Stimulated activated CD8-positive, alpha-beta memory T cell treated with anti-CD3 and anti-CD28 coated beads, Interleukin-7, amount 100 ng/mL, for 4 hours (primary cell): Measurements from ENCODE around the gene EPHA10.
"Not testable (repeated sequence)": the region's sequence is repeated elsewhere in the genome, so short reads cannot be mapped to it uniquely, and the experiment has no call there.

Experiments
- DNase-seq, 2 donors: peaks; one replicate each; pipeline ENCODE4 v3.0.0-alpha.2; 2020; ENCODE audit warnings: low read depth in 2 of 2

The EPHA10 gene

GRCh38 chr1:37771440-37771839, 6.5 kb upstream of the EPHA10 start:
- not testable (repeated sequence) for DNase-seq

DNA sequence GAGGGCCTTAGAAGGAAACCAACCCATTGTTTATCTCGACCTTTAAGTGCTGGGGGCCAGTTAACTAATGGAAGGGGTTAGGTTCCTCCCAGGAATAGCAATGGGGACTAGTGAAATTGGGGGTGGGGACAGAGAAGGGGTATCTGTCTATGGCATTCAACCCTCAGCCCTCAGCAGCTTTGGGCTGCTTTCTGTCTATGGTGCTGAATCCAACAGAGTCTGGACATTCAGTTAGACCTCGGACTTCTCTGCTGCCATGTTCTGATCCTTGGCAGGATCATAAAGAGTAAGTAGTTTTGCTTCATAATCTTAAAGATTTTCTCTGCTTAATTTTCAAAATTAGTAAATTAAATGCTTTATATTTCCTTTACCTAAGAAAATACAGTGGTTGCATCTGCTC, 2.6 kb upstream of the EPHA10 start:
- no peak for DNase-seq

GRCh38 chr1:37765916-37766664, 1.2 kb upstream of the EPHA10 start:
- DNase-seq, result peak in 1 of 2 donors; percentile 7

- DNase-seq, result no peak
Measured at GRCh38 chr1:37764414-37764825, 500 bp downstream of the EPHA10 start.

DNA sequence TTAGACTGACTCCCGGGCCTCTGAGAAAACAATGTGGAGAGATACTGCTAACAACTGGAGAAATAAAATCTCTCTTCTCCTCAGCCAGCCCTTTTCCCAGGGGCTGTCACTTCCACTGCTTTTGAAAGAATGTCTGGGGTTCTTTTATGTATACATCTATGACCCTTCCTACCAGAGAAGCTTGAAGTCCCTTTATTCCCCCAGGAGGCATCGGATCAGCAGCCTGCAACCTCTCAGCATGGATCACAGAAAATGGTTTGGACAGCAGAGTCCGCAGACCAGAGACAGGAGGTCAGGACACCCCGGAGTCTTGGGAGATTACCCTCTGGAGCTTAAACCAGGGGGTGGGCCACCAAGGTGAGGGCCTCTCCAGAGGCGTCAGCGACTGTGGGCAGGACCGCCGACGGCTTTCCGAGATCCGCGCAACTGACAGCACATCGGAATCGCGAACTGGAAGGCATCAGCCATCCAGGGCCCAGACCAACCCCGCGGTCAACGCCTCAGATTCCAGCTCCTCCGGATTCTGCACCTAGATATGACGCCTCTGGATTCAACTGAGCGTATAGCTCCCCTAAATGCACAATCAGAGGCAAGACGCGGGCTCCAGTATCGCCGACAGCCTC, 1.0 kb downstream of the EPHA10 start:
- no peak for DNase-seq

DNA sequence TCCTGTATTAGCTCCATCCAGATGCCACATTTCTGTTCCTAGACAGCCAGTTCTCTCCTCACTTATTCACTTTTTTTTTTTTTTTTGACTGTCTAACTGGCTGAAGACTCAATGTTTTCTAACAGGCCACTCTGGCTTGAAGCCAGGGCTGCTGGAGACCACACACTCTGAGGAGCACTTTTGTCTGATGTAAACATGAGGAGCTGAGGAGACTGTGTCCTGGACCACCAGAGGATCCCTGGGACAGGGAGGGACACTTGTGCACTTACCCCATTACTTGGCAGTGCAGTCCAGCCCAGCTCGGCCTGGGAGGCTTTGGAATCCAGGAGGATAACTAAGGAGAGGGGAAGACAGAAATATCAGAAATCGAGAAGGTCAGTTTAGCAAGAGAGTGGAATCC, 2.4 kb downstream of the EPHA10 start:
- no peak for DNase-seq

- no peak for DNase-seq
Measured at GRCh38 chr1:37761416-37762095, 3.4 kb downstream of the EPHA10 start.

- no peak for DNase-seq
Measured at GRCh38 chr1:37759451-37759850, 5.5 kb downstream of the EPHA10 start.

GRCh38 chr1:37755951-37756560, 8.9 kb downstream of the EPHA10 start:
- DNase-seq, result no peak

GRCh38 chr1:37755290-37755689, 9.6 kb downstream of the EPHA10 start:
- DNase-seq, result no peak

GRCh38 chr1:37753473-37754321, 11.2 kb downstream of the EPHA10 start:
- no peak for DNase-seq

- no peak for DNase-seq
Measured at GRCh38 chr1:37752583-37753471, 12.1 kb downstream of the EPHA10 start.

DNA sequence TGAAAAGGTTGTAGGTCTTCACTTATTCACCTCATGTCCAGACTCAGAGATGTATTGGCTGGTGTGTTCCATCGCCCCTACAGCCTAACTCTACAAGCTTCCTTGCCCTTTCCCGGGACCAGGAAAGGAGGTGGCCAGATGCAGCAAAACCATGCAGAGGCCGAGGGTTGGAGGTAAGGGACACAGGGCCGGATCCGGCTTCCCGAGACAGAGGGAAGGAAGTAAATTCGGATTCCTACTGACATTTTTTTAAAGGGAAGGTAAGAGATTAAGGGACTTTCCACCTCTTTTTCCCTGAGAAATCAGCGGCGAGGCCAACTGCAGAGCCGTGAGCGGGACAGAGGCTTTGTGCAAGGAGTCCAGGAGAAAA, 12.7 kb downstream of the EPHA10 start:
- no peak for DNase-seq

- no peak for DNase-seq
Measured at GRCh38 chr1:37748565-37748964, 16.4 kb downstream of the EPHA10 start.

DNA sequence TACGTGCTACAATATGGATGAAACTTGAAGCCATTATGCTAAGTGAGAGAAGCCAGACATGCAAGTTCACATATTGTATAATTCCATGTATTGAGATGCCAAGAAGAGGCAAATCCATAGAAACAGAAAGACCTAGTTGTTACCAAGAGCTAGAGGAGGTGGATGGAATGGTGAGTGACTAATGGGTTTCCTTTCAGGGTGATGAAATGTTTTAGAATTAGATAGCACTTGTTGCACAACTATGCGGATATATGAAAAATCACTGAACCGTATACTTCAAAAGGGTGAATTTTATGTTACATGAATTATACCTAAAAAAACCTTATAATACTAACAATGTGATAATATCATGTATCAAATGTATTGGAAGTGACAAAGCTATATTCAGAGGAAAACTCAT, 18.1 kb downstream of the EPHA10 start:
- no peak for DNase-seq

- no peak for DNase-seq
Measured at GRCh38 chr1:37741662-37742061, 23.3 kb downstream of the EPHA10 start.

GRCh38 chr1:37741130-37741529, 23.8 kb downstream of the EPHA10 start:
- DNase-seq, result no peak

GRCh38 chr1:37739222-37739621, 25.7 kb downstream of the EPHA10 start:
- no peak for DNase-seq

GRCh38 chr1:37738619-37739018, 26.3 kb downstream of the EPHA10 start:
- DNase-seq, result not testable (repeated sequence)

- not testable (repeated sequence) for DNase-seq
Measured at GRCh38 chr1:37737975-37738374, 26.9 kb downstream of the EPHA10 start.
